Measurements from ENCODE around the gene ANO6.

ANO6 gene

GRCh38 chr12:45216983-45217485, 1.1 kb downstream of the ANO6 start:
- H3K4me3 ChIP-seq (ENCODE audit: low read depth, low read length), result peak overlapping the region; percentile 84
- TF ChIP-seq CTCF (conservative IDR thresholded peaks at IDR 0.05; ENCODE audit: low read depth, low read length), result no peak
- peak; percentile 18 for DNase-seq (ENCODE audit: low read depth)

- TF ChIP-seq CTCF (conservative IDR thresholded peaks at IDR 0.05; ENCODE audit: low read depth, low read length), result no peak
- peak overlapping the region; percentile 84 for H3K4me3 ChIP-seq (ENCODE audit: low read depth, low read length)
- peak; percentile 19 for DNase-seq (ENCODE audit: low read depth)
These were observed 2.0 kb downstream of the ANO6 start for GRCh38 chr12:45217846-45218245.

- no peak for TF ChIP-seq CTCF (conservative IDR thresholded peaks at IDR 0.05; ENCODE audit: low read depth, low read length)
- H3K4me3 ChIP-seq (ENCODE audit: low read depth, low read length), result no peak overlapping the region
These were observed 3.7 kb downstream of the ANO6 start for GRCh38 chr12:45219621-45220020.

GRCh38 chr12:45220363-45220931, 4.6 kb downstream of the ANO6 start:
- DNase-seq (ENCODE audit: low read depth), result no peak
- no peak for TF ChIP-seq CTCF (conservative IDR thresholded peaks at IDR 0.05; ENCODE audit: low read depth, low read length)
- no peak overlapping the region for H3K4me3 ChIP-seq (ENCODE audit: low read depth, low read length)

More at GRCh38 chr12:45219621-45220020, 3.7 kb downstream of the ANO6 start:
- no peak for DNase-seq (ENCODE audit: low read depth)

- H3K4me3 ChIP-seq (ENCODE audit: low read depth, low read length), result no peak overlapping the region
- TF ChIP-seq CTCF (conservative IDR thresholded peaks at IDR 0.05; ENCODE audit: low read depth, low read length), result no peak
- no peak for DNase-seq (ENCODE audit: low read depth)
These were observed 5.1 kb downstream of the ANO6 start for GRCh38 chr12:45220969-45221368.

GRCh38 chr12:45223868-45224267, 8.0 kb downstream of the ANO6 start:
- no peak overlapping the region for H3K4me3 ChIP-seq (ENCODE audit: low read depth, low read length)
- DNase-seq (ENCODE audit: low read depth), result no peak
- no peak for TF ChIP-seq CTCF (conservative IDR thresholded peaks at IDR 0.05; ENCODE audit: low read depth, low read length)

- no peak for TF ChIP-seq CTCF (conservative IDR thresholded peaks at IDR 0.05; ENCODE audit: low read depth, low read length)
- H3K4me3 ChIP-seq (ENCODE audit: low read depth, low read length), result no peak overlapping the region
- no peak for DNase-seq (ENCODE audit: low read depth)
These were observed 8.4 kb downstream of the ANO6 start for GRCh38 chr12:45224311-45224710.
